Endothelial cell (in vitro differentiated cells): ENCODE results near the gene LBR. TPM values are rescaled to one million over a fixed set of nuclear protein-coding genes. Genes with fewer than 3 reads are reported as not detected.

Experiments used
- DNase-seq: peaks from one replicate; pipeline ENCODE4 v3.0.0; 2021; ENCODE audit warnings: low spot score
- H3K27ac Mint-ChIP-seq: one replicate; pipeline ENCODE4 v1.8.0; 2021; ENCODE audit warnings: mixed read lengths, inconsistent platforms; ENCODE audit not compliant: unreplicated experiment
- H3K27me3 Mint-ChIP-seq: one replicate; pipeline ENCODE4 v1.8.0; 2021; ENCODE audit warnings: mild to moderate bottlenecking, moderate library complexity, mixed read lengths, inconsistent platforms; ENCODE audit not compliant: unreplicated experiment
- H3K36me3 Mint-ChIP-seq: one replicate; pipeline ENCODE4 v1.8.0; 2021; ENCODE audit warnings: mild to moderate bottlenecking, low read depth, mixed read lengths, inconsistent platforms; ENCODE audit not compliant: unreplicated experiment
- H3K4me1 Mint-ChIP-seq: one replicate; pipeline ENCODE4 v1.8.0; 2021; ENCODE audit warnings: mild to moderate bottlenecking, mixed read lengths, inconsistent platforms; ENCODE audit not compliant: unreplicated experiment
- H3K4me3 Mint-ChIP-seq: one replicate; pipeline ENCODE4 v1.8.0; 2021; ENCODE audit warnings: mild to moderate bottlenecking, mixed read lengths, inconsistent platforms; ENCODE audit not compliant: unreplicated experiment
- H3K9me3 Mint-ChIP-seq: one replicate; pipeline ENCODE4 v1.8.0; 2021; ENCODE audit warnings: mixed read lengths, inconsistent platforms; ENCODE audit not compliant: unreplicated experiment
- total RNA-seq: library from RNA; stranded (reverse); fragmentation: NEBNext Ultra II Directional; extraction: Animal tissue kit (Norgen Biotek cat#: 25700); gene quantifications from one replicate; pipeline ENCODE4 v1.2.1, GENCODE V29; 2021; ENCODE audit not compliant: unreplicated experiment
- TF ChIP-seq, protein P1 (sequence below): fragments of 200-600 bp; sonication (generic); IDR thresholded peaks from one replicate; pipeline ENCODE4 v1.5.0; 2021; ENCODE audit warnings: antibody characterized with exemption; ENCODE audit not compliant: unreplicated experiment

The LBR gene
- total RNA-seq, 1 donor from 2014 or later, result 178 TPM

DNA sequence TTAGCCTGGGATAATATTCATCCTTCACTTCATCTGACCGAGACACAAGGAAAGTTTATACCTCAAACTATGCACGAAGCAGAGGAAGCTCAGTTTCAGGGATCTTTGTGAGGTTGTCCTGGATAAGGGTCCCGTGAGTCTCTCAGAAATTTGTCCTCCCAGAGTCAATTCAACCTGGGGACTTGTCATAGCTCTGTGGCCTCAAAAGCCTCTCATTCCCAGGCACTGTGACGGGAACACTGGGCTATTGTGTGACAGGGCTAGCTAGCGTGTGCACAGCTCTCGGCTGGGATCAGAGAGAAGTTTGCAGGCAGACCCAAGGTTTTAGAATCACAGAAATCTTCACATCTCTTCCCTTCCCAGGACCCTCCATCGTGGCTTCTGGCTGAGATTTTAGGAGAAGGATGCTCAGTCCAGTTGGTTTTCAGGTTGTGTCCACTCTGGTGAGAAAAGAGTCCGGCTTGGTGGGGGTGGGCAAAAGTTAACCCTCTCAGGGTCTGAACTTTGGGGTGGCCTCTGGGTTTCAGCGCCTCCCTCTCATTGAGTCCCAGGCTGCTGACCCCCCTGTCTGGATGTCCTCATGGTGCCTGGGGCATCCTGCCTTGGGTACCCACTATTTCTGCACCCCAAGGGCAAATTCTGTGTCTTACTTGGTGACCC, 20.4 kb upstream of the LBR start:
- DNase-seq, result no peak
- H3K4me3 Mint-ChIP-seq, result no peak overlapping the region
- H3K9me3 Mint-ChIP-seq, result no peaks in the 10 kb centered on the region
- peaks cover 3% of the 10 kb centered on the region for H3K27me3 Mint-ChIP-seq
- H3K4me1 Mint-ChIP-seq, result peaks cover 22% of the 10 kb centered on the region
- H3K36me3 Mint-ChIP-seq, result no peaks in the 10 kb centered on the region
- TF ChIP-seq, protein P1, sequence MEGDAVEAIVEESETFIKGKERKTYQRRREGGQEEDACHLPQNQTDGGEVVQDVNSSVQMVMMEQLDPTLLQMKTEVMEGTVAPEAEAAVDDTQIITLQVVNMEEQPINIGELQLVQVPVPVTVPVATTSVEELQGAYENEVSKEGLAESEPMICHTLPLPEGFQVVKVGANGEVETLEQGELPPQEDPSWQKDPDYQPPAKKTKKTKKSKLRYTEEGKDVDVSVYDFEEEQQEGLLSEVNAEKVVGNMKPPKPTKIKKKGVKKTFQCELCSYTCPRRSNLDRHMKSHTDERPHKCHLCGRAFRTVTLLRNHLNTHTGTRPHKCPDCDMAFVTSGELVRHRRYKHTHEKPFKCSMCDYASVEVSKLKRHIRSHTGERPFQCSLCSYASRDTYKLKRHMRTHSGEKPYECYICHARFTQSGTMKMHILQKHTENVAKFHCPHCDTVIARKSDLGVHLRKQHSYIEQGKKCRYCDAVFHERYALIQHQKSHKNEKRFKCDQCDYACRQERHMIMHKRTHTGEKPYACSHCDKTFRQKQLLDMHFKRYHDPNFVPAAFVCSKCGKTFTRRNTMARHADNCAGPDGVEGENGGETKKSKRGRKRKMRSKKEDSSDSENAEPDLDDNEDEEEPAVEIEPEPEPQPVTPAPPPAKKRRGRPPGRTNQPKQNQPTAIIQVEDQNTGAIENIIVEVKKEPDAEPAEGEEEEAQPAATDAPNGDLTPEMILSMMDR, result no peak
- H3K27ac Mint-ChIP-seq, result no peak overlapping the region

DNA sequence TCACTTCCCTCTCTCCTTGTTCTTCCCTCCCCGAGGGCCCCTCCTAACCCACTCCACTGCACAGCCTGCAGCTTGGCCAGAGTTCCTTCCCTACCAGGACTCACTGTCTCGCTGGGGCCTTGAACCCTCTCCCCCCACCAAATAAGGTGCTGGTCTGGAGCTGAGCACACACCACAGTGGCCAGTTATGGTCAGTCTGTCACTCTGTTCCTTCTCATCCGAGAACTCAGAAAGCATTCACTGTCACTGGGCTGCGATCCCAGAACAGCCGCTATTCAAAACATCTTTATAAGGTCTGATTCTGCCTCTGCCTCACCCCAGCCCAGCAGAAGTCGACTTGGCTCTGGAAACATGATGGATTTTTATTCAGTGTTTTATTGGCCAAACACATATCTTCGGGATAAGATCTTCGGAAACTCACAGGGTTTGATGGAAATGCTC, 19.8 kb upstream of the LBR start:
- no peaks in the 10 kb centered on the region for H3K9me3 Mint-ChIP-seq
- TF ChIP-seq, protein P1, result no peak
- H3K4me1 Mint-ChIP-seq, result peaks cover 26% of the 10 kb centered on the region
- H3K27me3 Mint-ChIP-seq, result peaks cover 4% of the 10 kb centered on the region
- no peak for DNase-seq
- no peak overlapping the region for H3K4me3 Mint-ChIP-seq
- no peaks in the 10 kb centered on the region for H3K36me3 Mint-ChIP-seq
- H3K27ac Mint-ChIP-seq, result no peak overlapping the region

- Mint-ChIP-seq H3K4me3 (no peak overlapping the region), H3K9me3 (no peaks in the 10 kb centered on the region), H3K36me3 (no peaks in the 10 kb centered on the region), H3K4me1 (peaks cover 27% of the 10 kb centered on the region), H3K27me3 (peaks cover 4% of the 10 kb centered on the region), H3K27ac (no peak overlapping the region)
- no peak for DNase-seq
- TF ChIP-seq, protein P1, result no peak
Observed at GRCh38 chr1:225446981-225447615, 19.3 kb upstream of the LBR start.

GRCh38 chr1:225446595-225446960, 18.7 kb upstream of the LBR start:
- H3K27me3 Mint-ChIP-seq, result peaks cover 4% of the 10 kb centered on the region
- H3K36me3 Mint-ChIP-seq, result no peaks in the 10 kb centered on the region
- H3K4me1 Mint-ChIP-seq, result peaks cover 27% of the 10 kb centered on the region
- no peak overlapping the region for H3K27ac Mint-ChIP-seq
- H3K9me3 Mint-ChIP-seq, result no peaks in the 10 kb centered on the region
- H3K4me3 Mint-ChIP-seq, result no peak overlapping the region
- no peak for DNase-seq
- TF ChIP-seq, protein P1, result no peak
